RPMI8226 (cell line): ENCODE measurements around the gene RALGPS2.

ENCODE experiments used
- DNase-seq: peaks from one replicate; pipeline ENCODE4 v3.0.0-alpha.2; 2015

The RALGPS2 gene

DNA sequence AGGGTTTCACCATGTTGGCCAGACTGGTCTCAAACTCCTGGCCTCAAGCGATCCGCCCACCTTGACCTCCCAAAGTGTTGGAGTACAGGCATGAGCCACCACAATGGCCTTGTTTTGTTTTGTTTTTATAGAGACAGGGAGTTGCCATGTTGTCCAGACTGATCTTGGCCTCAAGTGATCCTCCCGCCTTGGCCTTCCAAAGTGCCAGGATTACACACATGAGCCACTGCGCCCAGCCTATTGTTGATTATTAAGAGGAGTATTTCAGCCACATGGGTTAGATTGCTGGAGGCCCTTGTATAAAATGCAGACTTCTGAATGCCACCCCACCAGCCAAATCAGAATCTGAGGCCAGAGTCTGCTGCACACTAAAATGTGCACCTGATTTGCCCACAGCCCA lies 203.0 kb downstream of the RALGPS2 start:
- no peak for DNase-seq

DNA sequence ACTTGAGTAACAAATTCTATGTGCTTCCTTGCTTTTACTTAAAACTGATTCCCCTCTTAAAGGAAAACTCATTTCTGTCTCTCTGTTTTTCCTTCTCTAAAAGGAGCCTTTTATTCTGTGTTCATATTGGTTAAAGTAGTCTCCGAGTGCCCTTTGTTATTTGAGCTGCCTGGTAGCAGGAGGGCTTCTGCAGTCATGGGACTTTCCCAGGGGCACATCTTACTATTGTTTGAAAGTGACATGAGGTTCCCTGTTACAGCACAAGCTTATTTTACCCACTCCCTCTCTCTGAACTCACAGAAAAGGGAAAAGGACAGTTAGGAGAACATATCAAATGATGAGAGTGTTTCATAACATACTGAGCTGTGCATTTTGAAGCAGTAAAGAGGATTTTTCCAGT lies 203.9 kb downstream of the RALGPS2 start:
- no peak for DNase-seq

DNA sequence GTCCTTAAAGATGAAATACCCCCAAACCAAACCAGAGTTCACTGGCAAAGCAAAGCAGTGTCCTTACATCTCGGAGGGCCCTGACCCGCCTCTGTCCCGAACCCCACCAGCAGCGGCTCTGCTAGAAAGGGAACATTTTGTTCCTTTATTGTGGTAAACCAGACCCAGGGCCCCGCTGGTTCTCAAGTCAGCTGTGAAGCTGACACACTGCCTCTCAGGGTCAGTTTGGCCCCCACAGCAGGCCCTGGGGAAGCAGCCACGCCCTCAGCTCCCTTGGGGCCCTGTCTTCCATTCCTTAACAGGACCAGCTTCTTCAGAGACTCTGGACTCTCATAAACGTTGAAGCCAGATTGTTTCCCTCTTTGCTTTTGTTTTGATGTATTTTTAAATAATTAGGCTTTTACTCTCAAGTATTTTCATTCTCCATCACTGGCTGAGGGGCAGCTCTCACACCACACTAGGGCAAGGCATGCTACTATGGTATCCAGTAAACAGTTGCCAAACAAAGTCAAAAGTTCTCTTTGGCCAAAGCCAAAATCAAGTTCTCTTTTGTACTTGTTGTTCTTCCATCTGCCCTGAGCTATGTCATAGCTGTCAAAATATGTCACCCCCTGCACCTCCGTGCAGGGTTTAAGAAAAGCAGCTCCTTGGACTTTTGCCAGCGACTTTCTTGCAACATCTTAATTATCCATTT lies 207.0 kb downstream of the RALGPS2 start:
- DNase-seq, result no peak

DNA sequence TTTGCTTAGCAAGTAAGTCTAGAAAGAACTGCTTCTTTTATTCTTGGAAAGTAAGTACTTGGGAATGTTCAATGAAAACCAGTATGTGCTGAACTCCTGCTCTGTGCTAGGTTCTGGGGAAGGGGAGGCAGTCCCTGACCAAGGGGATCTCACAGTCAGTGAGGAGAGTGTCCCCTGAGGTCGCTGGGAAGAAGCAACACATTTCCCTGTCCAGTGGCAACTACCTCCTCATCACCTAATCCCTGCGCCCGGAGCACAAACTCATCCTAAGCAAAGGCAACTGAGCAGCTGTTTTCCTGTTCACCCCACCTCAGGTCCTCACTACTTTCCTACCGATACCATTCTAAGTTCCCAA lies 207.5 kb downstream of the RALGPS2 start:
- DNase-seq, result no peak

DNA sequence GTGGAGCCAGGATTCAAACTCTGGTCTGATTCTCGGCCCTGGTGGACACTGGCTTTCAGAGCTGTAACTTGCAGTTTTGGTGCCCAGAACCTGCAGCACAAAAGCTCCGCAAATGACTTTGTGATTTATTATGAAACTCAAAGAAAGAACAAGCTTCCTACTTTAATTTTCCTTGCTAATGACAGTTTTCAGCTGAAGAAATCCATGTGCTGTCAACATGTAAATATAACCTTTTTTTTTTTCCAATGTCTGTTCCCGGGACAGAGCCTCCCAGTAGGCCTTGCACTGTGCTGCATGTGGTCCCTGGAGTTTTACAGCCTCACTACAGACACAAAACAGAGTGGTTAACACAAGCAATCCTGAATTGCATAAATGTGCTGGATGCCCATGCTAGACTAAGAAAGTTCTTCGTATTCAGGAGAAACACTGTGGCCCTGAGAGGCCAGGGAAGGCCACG lies 208.1 kb downstream of the RALGPS2 start:
- DNase-seq, result no peak

DNA sequence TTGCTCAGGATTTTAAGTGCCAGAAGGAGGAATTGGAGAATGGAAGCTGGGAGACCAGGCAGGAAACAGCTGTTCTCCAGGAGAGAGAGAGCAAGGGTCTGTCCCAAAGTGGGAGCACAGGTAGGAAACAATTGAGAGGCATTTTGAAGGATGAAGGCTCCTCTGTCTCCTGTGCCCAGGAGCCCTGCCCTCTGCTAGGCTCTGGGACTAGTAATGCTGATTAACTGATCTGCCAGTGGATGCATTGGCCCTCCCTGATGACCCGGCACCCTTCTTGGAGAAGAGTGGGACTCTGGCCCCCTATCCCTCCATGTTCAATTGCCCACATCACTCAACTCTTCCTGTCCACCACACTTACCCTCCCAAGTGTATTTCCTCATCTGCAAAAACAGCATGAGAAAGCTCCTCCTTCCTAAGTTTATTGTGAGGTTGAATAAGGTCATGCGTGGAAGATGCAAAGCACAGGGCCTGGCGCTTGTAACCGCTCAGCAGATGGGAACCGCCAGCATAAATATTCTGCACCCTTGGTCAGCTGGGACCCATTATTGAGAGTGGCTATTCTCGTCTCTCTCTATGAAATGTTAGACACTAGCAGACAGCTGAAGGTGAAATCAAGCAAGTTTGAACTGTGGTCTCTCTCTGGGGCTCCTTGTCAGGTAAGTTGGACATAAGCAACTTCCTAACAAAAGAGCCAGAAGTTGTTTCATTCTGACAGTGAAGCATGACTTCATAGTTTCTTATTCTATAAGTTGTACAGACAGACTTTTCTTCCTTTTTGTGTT lies 208.9 kb downstream of the RALGPS2 start:
- no peak for DNase-seq

DNA sequence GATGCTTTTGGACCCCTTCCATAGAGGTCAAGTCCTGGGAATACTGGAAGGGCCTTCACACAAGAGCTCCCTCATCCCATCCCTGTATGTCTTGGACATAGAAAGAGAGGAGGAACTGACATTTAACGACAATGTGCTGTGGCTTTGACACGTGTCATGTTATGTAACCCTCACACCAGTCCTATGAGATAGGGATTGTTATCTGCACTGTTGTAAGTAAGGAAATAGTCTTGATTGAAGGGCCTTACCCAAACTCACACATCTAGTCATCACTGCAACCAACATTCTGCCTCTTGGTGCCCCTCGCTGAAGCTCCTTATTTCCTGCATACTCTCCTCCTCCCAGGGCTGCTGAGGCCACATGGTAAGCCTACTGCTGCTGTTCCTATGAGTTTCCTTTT lies 209.5 kb downstream of the RALGPS2 start:
- DNase-seq, result no peak

DNA sequence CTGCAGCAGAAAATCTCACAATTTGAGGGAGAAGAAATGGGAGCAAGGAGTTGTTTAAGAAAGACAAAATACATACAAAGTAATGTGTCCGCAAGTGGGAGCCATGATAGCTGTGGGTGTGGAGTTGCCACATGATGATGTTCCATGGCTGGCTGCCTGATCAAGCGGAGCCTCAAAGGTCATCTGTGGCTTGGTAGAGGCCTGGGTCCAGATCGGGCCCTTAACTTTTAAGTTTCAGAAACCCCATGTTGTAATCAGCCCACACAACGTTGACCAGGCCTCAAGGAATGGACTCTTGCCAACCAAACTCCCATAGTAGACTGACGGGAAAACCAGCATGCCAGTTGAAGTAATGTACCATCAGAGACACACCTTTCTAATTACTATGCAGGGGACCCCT lies 210.6 kb downstream of the RALGPS2 start:
- DNase-seq, result no peak

DNA sequence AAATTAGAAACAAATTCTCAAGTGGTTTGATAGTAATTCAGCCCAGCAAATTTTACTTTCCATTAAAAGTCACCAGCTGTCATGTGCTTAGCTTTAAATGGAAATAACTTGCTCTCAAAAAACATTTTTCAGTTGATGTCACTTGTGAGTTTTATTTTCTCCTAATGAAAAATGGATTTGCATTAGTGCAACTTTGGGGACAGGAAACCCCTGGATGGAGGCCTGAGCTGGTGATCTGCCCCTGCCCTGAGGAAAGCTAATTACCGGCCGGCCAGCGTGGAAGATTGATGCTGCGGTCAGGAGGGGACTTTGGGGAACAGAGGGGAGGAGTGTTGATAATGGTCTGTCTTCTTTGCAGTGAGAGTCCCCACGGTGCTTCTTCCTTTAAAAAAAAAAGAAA lies 212.7 kb downstream of the RALGPS2 start:
- DNase-seq, result no peak

DNA sequence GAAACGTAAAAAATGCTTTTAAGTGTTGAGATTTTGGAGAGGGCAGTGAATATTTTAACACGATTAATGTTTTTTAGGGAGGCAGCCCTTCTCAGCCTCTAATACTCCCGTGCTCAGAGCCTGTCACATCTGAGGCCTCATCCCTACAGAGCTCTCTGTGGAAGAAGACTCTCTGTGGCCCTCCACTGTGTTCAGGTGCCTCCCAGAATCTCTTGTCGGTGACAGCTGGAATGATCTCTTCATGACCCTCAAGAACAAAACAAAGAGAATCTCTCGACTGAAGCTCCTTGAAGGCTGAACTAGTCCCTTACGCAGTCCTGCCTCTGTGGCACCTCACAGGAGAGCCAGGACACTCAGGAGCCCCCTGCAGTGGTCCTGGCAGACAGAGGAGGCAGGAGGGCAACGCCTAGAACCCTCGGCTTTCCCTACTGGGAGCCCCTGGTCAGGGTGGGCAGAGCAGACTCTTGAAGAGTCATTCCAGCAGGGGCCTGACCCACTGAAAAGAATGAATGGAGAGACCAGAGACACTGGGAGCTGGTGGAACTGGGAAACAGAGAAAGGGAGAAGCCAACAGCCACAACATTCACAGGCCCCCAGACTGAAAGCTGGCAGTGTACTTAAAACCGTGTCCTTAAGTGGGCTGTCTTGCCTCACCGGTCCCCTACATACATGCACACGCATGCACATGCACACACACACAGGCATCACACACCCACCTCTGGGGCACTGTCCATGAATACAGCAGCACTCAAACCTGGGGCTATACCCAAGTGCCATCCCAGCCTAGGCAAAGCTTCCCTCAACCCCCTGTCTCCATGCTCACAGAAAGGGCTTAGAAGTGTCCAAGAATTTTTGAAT lies 213.3 kb downstream of the RALGPS2 start:
- no peak for DNase-seq

DNA sequence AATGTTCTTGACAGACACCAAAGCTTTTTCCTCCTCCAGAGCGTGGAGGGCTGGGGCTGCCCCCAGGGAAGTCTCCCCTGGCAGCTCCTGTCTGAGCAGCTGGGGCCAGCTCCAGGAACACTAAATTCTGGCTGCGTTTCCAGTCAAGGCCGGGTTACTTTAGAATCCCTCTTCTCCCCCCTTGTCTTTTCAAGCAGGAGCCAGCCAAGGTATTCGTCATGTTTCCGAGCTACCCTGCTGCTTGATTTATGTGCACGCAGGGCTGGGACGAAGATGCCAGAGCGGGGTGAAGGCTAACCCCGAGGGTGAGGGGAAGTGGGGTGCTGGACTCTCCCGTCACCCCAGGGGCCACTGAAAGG lies 213.9 kb downstream of the RALGPS2 start:
- DNase-seq, result no peak

DNA sequence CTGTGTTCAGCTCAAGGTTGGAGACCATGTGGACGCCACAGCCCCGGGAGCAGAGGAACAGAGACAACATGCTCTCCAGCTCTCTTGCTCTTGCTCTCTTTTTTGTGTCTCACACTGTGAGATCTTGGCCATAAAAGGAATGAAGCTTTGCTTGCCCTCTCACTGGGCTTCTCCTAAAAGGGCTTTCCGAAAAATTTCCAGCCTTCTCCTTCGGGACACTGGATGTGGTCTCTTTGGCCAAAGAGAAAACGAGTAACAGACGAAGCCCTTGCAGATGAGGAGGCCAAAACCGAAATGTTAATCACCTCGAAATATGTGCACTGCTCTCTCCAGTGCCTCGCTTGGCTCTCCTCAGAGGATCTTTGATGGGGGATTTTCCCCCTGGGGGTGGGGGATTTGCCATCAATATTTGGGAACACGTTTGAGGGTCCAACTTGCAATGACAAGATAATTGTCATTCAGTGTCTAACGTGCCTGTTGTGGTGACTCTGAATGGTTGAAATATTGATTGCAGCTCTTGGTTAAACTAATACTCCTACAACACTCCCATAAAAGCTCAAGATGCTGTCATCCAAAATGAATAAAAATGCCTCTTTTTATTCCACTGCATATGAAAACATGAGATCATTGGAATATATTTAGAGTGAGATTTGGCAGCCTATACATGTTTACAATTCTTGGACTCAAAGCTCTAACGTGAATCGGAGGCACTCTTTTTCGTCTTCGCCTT lies 214.5 kb downstream of the RALGPS2 start:
- no peak for DNase-seq

DNA sequence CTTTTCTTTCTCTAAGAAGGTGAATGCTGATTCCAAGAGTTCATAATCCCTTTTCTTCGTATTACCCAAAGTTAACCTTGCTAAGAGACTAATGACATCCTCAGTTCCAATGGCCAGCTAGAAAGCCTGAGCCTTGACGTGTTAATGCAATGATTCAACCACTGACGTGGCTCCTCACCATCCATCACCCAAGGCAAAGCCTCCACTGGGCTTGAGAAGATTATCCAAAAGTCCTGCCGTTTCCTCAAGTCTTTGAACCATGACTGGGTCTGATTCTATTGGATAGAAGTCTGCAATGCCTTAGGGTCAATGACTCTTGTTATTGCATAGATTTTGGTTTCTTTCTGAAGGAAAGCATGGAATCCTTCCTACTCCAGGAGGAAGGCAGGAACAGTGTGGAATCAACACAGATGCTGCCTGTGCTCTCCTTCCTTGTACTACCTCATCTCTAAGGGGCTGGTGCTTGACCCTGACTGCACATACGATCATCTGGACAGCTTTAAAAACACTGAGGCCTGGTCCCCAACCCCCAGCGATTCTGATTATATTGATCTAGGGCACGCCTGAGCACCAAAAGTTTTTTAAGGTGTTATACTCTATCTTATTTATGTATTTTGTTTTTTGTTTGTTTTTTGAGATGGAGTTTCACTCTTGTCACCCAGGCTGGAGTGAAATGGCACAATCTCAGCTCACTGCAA lies 215.2 kb downstream of the RALGPS2 start:
- DNase-seq, result no peak

DNA sequence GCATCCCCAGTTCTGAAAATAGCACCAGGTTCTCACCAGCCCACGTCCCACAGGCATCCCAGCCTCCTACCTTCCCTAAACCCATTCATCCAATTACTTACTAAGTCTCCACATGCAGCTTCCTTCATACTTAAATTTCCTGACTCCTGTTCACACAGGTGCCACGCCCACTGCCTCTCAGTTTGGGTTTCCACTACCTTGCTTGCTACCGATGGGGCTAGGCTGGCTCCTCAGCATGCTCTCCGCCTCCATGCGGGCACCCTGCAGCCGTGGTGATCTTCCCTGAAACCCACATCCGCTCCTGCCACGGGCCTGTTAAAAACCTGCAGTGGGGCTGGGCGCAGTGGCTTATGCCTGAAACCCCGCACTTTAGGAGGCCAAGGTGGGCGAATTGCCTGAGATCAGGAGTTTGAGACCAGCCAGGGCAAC lies 216.2 kb downstream of the RALGPS2 start:
- DNase-seq, result no peak

DNA sequence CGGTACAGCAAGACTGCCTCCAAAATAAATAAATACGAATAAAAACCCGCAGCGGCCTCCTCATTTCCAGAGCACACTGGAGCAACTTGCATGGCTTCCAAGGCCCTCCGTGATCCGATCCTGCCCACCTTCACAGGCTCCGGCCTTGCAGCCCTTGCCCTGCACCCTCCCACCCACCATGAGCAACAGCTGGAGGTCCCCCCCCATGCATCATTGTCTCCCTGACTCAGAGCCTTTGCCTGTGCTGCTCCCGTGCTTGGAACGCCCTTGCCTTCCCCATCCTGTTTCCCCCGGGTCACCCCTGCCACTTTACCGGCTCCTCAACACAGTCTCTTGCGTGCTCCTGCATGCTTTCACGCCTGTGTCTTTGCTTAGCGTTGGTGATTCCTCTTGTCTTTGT lies 216.8 kb downstream of the RALGPS2 start:
- no peak for DNase-seq

DNA sequence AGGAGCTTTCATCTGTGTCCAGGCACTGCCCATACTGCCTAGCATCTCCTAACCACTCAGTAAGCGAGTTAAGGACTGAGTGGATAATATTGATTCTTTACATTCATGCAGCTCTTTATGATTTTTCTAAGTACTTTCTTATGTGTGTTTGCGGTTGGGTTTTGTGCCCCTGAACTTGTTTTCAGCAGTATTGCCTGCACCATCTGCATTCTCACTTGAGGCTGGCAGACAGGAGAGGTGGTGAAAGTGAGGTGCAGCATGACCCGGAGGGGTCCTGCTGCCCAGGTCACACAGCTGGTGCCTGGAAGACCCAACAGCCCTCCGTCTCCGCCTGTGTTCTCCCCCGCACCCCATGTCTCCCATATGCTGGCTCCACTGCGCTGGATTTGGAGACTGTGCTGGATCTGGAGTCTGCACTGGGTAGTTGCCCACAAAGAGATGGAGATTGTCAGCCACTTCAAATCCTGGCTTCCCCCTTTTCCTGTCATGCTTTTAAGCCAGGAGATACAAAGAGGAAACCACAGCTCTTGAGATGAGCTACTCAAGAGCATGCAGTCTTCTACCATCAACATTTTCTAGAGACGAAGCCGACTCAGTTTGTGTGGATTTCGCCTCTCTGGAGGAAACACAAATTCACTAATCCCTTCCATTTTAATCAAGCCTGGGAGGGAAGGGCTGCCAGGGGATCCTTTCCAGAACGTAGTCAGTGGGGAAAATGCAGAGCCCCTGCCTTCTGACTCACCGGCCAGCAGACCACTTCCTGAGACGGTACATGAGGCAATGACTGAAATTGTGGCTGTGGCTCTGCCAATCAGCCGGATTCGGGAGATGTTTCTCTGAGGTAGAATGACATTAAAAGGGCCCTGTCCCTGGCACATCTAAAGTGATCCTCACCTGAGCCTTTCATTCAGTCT lies 217.5 kb downstream of the RALGPS2 start:
- DNase-seq, result no peak

DNA sequence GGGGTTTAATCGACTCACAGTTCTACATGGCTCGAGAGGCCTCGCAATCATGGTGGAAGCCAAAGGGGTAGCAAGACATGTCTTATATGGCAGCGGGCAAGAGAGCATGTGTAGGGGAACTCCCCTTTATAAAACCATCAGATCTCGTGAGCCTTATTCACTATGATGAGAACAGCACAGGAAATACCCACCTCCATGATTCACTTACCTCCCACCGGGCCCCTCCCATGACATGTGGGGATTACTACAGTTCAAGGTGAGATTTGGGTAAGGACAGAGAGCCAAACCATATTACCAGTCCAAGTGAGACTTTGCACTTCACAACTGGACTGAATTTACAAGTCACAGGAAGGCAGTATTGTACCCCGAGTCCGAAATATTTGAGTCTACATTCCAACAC lies 219.7 kb downstream of the RALGPS2 start:
- no peak for DNase-seq

DNA sequence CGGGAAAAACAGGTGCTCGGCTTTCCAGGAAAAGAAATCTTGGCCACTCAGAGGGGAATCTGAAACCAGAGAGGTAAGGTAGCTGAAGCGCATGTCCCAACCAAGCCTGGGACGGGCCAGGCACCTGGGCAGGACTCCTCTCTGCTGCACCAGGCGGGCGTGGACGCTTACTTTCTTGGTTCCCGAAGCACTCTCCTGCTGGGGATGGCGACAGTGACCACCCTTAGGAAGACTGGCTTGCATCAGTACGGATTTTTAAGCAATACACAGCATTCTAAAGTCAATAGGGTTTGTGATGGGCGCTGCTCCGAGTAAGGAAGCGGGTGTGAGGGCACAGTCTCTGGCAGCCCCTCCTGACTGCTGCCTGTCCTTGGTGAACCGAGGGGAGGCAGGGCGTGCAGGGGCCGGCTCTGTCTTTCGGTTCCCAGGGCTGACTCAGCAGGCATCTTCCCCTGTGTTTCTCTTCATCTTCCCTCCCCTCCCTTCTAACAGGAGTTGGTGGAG lies 220.8 kb downstream of the RALGPS2 start:
- DNase-seq, result no peak

DNA sequence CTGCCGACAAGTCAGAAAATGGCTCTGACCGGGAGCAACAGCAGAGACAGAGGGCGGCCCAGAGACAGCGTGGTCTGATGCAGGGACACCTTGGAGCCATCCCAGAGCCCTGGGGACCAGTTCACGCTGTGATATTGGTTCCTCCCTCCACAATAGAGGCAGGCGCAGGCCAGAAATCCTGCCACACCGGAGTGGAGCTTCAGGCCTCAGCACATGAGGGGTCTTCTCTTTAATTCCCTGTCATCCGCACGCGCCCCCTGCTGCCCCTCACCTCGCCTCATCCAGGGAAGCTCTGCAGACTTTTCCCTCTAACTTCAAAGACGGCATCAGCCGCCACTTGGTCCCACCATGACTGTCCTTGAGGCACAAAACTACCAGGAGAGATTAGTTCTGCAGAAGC lies 221.4 kb downstream of the RALGPS2 start:
- DNase-seq, result no peak

DNA sequence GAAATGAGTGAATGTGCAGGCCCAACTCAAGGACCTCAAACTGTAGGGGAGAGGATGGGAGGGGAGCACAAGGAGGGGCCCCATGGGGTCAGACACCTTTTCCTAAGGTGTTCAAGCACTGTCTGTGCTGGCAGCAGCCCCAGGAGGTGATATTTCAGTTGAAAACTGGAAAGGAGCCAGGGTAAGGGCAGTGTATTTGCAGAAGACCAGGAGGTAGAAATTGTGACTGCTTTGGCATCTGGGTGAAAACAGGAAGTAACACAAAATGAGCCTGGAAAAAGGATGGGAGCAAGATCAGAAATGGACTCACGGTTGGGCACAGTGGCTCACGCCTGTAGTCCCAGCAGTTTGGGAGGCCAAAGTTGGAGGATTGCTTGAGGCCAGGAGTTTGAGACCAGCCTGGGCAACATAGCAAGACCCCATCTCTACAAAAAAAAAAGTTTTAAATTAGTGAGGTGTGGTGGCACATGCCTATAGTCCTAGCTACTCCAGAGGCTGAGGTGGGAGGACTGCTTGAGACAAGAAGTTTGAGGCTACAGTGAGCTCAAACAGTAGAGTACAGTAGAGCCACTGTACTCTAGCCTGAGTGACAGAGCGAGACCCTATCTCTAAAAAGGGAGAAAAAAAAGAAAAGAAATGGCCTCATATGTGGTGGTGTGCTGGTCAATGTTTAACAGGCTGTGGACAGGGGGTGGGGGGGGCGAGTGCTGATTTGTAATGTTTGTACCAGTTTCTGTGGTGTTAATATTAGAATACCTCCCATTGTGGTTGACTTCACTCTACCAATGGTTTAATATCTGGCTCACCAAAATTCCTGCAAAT lies 222.0 kb downstream of the RALGPS2 start:
- DNase-seq, result peak; percentile 45
